Spleen (tissue), 11 donors: ENCODE results near the gene EXOC3. TPM values are rescaled to one million over a fixed set of nuclear protein-coding genes. Genes with fewer than 3 reads are reported as not detected.

Source experiments
- DNase-seq: peaks from one replicate; pipeline ENCODE4 v3.0.0-alpha.2; 2020
- H3K27ac ChIP-seq, 8 donors: fragments of 200-600 bp; sonication (generic) in 7 of 8; 1 replicate in 4 of 8; 2 replicates in 4 of 8; pipeline versions ENCODE4 v1.5.0 to v1.8.0; 2016 to 2021; ENCODE audit warnings: inconsistent platforms in 4 of 8, mild to moderate bottlenecking in 4 of 8, moderate library complexity in 1 of 8
- H3K27me3 ChIP-seq, 7 donors: fragments of 200-600 bp; sonication (generic) in 6 of 7; replicated peaks in 1 of 7; 1 replicate in 4 of 7; 2 replicates in 3 of 7; pipeline versions ENCODE4 v1.5.0 to v1.8.0; 2016 to 2021; ENCODE audit warnings: inconsistent platforms in 3 of 7, mild to moderate bottlenecking in 1 of 7
- H3K36me3 ChIP-seq, 6 donors: fragments of 200-600 bp; sonication (generic) in 5 of 6; 1 replicate in 4 of 6; 2 replicates in 2 of 6; pipeline versions ENCODE4 v1.5.0 to v1.8.0; 2016 to 2021; ENCODE audit warnings: inconsistent platforms in 2 of 6
- H3K4me1 ChIP-seq, 6 donors: fragments of 200-600 bp; sonication (generic) in 5 of 6; 1 replicate in 3 of 6; 2 replicates in 3 of 6; pipeline versions ENCODE4 v1.5.0 to v1.8.0; 2016 to 2021; ENCODE audit warnings: inconsistent platforms in 3 of 6
- H3K4me3 ChIP-seq, 8 donors: fragments of 200-600 bp; sonication (generic) in 7 of 8; 1 replicate in 4 of 8; 2 replicates in 4 of 8; pipeline versions ENCODE4 v1.5.0 to v1.8.0; 2016 to 2021; ENCODE audit warnings: inconsistent platforms in 4 of 8, mild to moderate bottlenecking in 4 of 8, moderate library complexity in 2 of 8
- H3K9me3 ChIP-seq, 8 donors: fragments of 200-600 bp; sonication (generic) in 7 of 8; 1 replicate in 4 of 8; 2 replicates in 4 of 8; pipeline versions ENCODE4 v1.5.0 to v1.8.0; 2016 to 2021; ENCODE audit warnings: inconsistent platforms in 4 of 8
- CTCF ChIP-seq, 11 experiments: fragments of 200-600 bp in 7 of 11; fragments of 450-650 bp in 4 of 11; sonication (generic) in 4 of 11; IDR thresholded peaks in 8 of 11; conservative IDR thresholded peaks in 3 of 11; 1 replicate in 7 of 11; 2 replicates in 4 of 11; pipeline versions ENCODE4 v1.4.0 to v1.8.0; 2016 to 2021; ENCODE audit warnings: antibody characterized with exemption in 11 of 11, inconsistent platforms in 4 of 11, mild to moderate bottlenecking in 1 of 11
- POLR2A ChIP-seq, 3 donors: fragments of 450-650 bp; IDR thresholded peaks; one replicate each; pipeline ENCODE4 v1.5.1; 2017; ENCODE audit warnings: antibody characterized with exemption in 3 of 3, mild to moderate bottlenecking in 1 of 3
- POLR2AphosphoS5 ChIP-seq, 3 donors: sonication (generic); formaldehyde crosslinking; IDR thresholded peaks; one replicate each; pipeline ENCODE4 v1.5.1; 2017; ENCODE audit warnings: antibody characterized with exemption in 3 of 3
- WGBS, 5 donors: extraction: QIAGEN DNeasy Blood & Tissue Kit in 3 of 5; methylation state at CpG; one replicate each; pipeline versions ENCODE4 v1.1.5 to v1.1.7; 2013 to 2018; 5-methylcytosine and 5-hydroxymethylcytosine counted together
- intact Hi-C: fragments of 100-400 bp; cut with DNase I; formaldehyde crosslinking; loops from one replicate; pipeline ENCODE4 v1.15.0; 2023; ENCODE audit warnings: low total_unique reads
- polyA plus RNA-seq, 3 donors: library from polyadenylated mRNA; stranded (reverse); fragments of 200-250 nt; gene quantifications; one replicate each; pipeline ENCODE4 v1.2.1, GENCODE V29; 2013
- total RNA-seq, 7 donors: library from RNA; depleted of rRNA in 3 of 7; stranded (reverse); fragments of >200 nt in 3 of 7; fragmentation: NEBNext Ultra II Directional in 4 of 7; extraction: Animal tissue kit (Norgen Biotek cat#: 25700) in 4 of 7; gene quantifications; one replicate each; pipeline versions ENCODE4 v1.1.0 to v1.2.1, GENCODE V29; 2016 to 2021
- donor health status: healthy with polysubstance abuse.
- donor health status: DM: no; HTN: no; CAD: no; lungs with moderate emphysema.
- donor health status: DM: no; HTN: no; CAD: no.
- donor health status: Bipolar disorder and iron deficiency.
- donor health status: healthy.
- donor health status: DM: no; HTN: no; CAD: no.
- donor health status: DM: yes; HTN: yes; CAD: no.

EXOC3 gene
- total and polyA plus RNA-seq, 10 donors: 22.7 to 87.0 (median 71.0) TPM

- no peaks in the 10 kb centered on the region for H3K36me3 ChIP-seq
- DNase-seq: no peak
- peaks cover 0 to 90% (median 27%) of the 10 kb centered on the region in 7 donors for H3K27me3 ChIP-seq
- H3K9me3 ChIP-seq: no peaks in the 10 kb centered on the region
- H3K27ac ChIP-seq: no peak overlapping the region
- intact Hi-C loops: no loop called here
- H3K4me3 ChIP-seq: no peak overlapping the region
- 67 to 76% (median 71%) methylated on average over 13 to 19 of the region's 19 CpGs for whole genome bisulfite sequencing, 5 donors
- H3K4me1 ChIP-seq: peaks cover 0 to 1% (median 0%) of the 10 kb centered on the region in 6 donors
- no peak for TF ChIP-seq CTCF (IDR thresholded peaks at IDR 0.05 in 8 of 11, conservative IDR thresholded peaks at IDR 0.05 in 3 of 11)
- TF ChIP-seq POLR2A (IDR thresholded peaks at IDR 0.05): no peak
- TF ChIP-seq POLR2AphosphoS5 (IDR thresholded peaks at IDR 0.05): no peak
Measured at GRCh38 chr5:496028-496427, 53.1 kb downstream of the EXOC3 start.

- Histone ChIP-seq H3K36me3 (no peaks in the 10 kb centered on the region), H3K9me3 (no peaks in the 10 kb centered on the region), H3K27ac (no peak overlapping the region), H3K27me3 (peaks cover 3 to 92% (median 38%) of the 10 kb centered on the region in 7 donors), H3K4me1 (peaks cover 0 to 13% (median 0%) of the 10 kb centered on the region in 6 donors), H3K4me3 (no peak overlapping the region)
- intact Hi-C loops: no loop called here
- 71 to 89% (median 76%) methylated on average over 22 of the region's 22 CpGs for WGBS, 5 donors
- TF ChIP-seq POLR2A (IDR thresholded peaks at IDR 0.05): no peak
- TF ChIP-seq POLR2AphosphoS5 (IDR thresholded peaks at IDR 0.05): no peak
- TF ChIP-seq CTCF (IDR thresholded peaks at IDR 0.05 in 8 of 11, conservative IDR thresholded peaks at IDR 0.05 in 3 of 11): no peak
- no peak for DNase-seq
Measured at GRCh38 chr5:497090-497700, 54.2 kb downstream of the EXOC3 start.

GRCh38 chr5:497871-498509 is 55.0 kb downstream of the EXOC3 start:
- no peaks in the 10 kb centered on the region for H3K9me3 ChIP-seq
- 74 to 84% (median 80%) methylated on average over 39 to 40 of the region's 40 CpGs for WGBS, 5 donors
- H3K4me3 ChIP-seq: no peak overlapping the region
- TF ChIP-seq POLR2A (IDR thresholded peaks at IDR 0.05): no peak
- TF ChIP-seq POLR2AphosphoS5 (IDR thresholded peaks at IDR 0.05): no peak
- TF ChIP-seq CTCF (IDR thresholded peaks at IDR 0.05 in 8 of 11, conservative IDR thresholded peaks at IDR 0.05 in 3 of 11): no peak
- peaks cover 3 to 92% (median 46%) of the 10 kb centered on the region in 7 donors for H3K27me3 ChIP-seq
- DNase-seq: no peak
- no peaks in the 10 kb centered on the region for H3K36me3 ChIP-seq
- peaks cover 0 to 14% (median 0%) of the 10 kb centered on the region in 6 donors for H3K4me1 ChIP-seq
- intact Hi-C loops: no loop called here
- H3K27ac ChIP-seq: no peak overlapping the region
